OCI-LY1 (cell line): ENCODE measurements around the gene DOCK2.

Experiments used
- H2AFZ ChIP-seq: fragments of 200-600 bp; sonication (generic), shearing (Covaris generic); 2 replicates; pipeline ENCODE4 v1.6.0; 2014; ENCODE audit warnings: antibody characterized with exemption, mild to moderate bottlenecking, low read length
- H3F3A ChIP-seq: fragments of 200-600 bp; sonication (generic), shearing (Covaris generic); 2 replicates; pipeline ENCODE4 v1.6.0; 2014; ENCODE audit warnings: mild to moderate bottlenecking, antibody characterized with exemption, low read length, moderate library complexity; ENCODE audit not compliant: insufficient read depth
- H3K27ac ChIP-seq: fragments of 200-600 bp; sonication (generic); 2 replicates; pipeline ENCODE4 v1.5.1; 2014; ENCODE audit warnings: low read length, mixed run types, mild to moderate bottlenecking, low read depth; ENCODE audit not compliant: poor library complexity, severe bottlenecking
- H3K27me3 ChIP-seq: fragments of 200-600 bp; sonication (generic); 2 replicates; pipeline ENCODE4 v1.6.0; 2014; ENCODE audit warnings: antibody characterized with exemption, mild to moderate bottlenecking, low read length, moderate library complexity; ENCODE audit not compliant: insufficient read depth
- H3K36me3 ChIP-seq: fragments of 200-600 bp; sonication (generic); 2 replicates; pipeline ENCODE4 v1.6.1; 2014; ENCODE audit warnings: mild to moderate bottlenecking, antibody characterized with exemption, low read length, moderate library complexity, mixed read lengths; ENCODE audit not compliant: insufficient read depth
- H3K4me1 ChIP-seq: fragments of 200-600 bp; sonication (generic); 2 replicates; pipeline ENCODE4 v1.5.1; 2014; ENCODE audit warnings: mild to moderate bottlenecking, low read length, moderate library complexity; ENCODE audit not compliant: insufficient read depth, severe bottlenecking
- H3K4me2 ChIP-seq: fragments of 200-600 bp; sonication (generic), shearing (Covaris generic); 2 replicates; pipeline ENCODE4 v1.6.1; 2014; ENCODE audit warnings: low read length
- H3K4me3 ChIP-seq: fragments of 200-600 bp; sonication (generic); 2 replicates; pipeline ENCODE4 v1.5.1; 2014; ENCODE audit warnings: low read length, low read depth, mild to moderate bottlenecking, mixed read lengths; ENCODE audit not compliant: poor library complexity, severe bottlenecking
- H3K79me2 ChIP-seq: fragments of 200-600 bp; shearing (Covaris generic); 2 replicates; pipeline ENCODE4 v1.6.1; 2016; ENCODE audit warnings: mixed run types, low read length, mixed read lengths; ENCODE audit not compliant: insufficient read depth
- H3K9ac ChIP-seq: fragments of 200-600 bp; sonication (generic), shearing (Covaris generic); 2 replicates; pipeline ENCODE4 v1.6.1; 2014; ENCODE audit warnings: mild to moderate bottlenecking, low read length, mixed read lengths
- H3K9me2 ChIP-seq: fragments of 200-600 bp; sonication (generic), shearing (Covaris generic); 2 replicates; pipeline ENCODE4 v1.6.1; 2014; ENCODE audit warnings: low read depth, mild to moderate bottlenecking, low read length, mixed read lengths
- H3K9me3 ChIP-seq: fragments of 200-600 bp; shearing (Covaris generic); 2 replicates; pipeline ENCODE4 v1.6.1; 2014; ENCODE audit warnings: low read length, mixed read lengths
- H4K20me1 ChIP-seq: fragments of 200-600 bp; sonication (generic), shearing (Covaris generic); 2 replicates; pipeline ENCODE4 v1.6.0; 2016; ENCODE audit warnings: mild to moderate bottlenecking, low read length; ENCODE audit not compliant: insufficient read depth
- EZH2 ChIP-seq: fragments of 200-600 bp; sonication (generic), shearing (Covaris generic); IDR thresholded peaks from 2 replicates; pipeline ENCODE4 v1.8.0; 2017; ENCODE audit warnings: borderline replicate concordance, mixed run types, mild to moderate bottlenecking, antibody characterized with exemption, low read length, moderate library complexity, mixed read lengths
- TF ChIP-seq, protein P1 (sequence below): fragments of 200-600 bp; sonication (generic), shearing (Covaris generic); IDR thresholded peaks from 2 replicates; pipeline ENCODE4 v1.5.1; 2017; ENCODE audit warnings: mild to moderate bottlenecking, antibody characterized with exemption, low read length, moderate library complexity, mixed read lengths

The DOCK2 gene

DNA sequence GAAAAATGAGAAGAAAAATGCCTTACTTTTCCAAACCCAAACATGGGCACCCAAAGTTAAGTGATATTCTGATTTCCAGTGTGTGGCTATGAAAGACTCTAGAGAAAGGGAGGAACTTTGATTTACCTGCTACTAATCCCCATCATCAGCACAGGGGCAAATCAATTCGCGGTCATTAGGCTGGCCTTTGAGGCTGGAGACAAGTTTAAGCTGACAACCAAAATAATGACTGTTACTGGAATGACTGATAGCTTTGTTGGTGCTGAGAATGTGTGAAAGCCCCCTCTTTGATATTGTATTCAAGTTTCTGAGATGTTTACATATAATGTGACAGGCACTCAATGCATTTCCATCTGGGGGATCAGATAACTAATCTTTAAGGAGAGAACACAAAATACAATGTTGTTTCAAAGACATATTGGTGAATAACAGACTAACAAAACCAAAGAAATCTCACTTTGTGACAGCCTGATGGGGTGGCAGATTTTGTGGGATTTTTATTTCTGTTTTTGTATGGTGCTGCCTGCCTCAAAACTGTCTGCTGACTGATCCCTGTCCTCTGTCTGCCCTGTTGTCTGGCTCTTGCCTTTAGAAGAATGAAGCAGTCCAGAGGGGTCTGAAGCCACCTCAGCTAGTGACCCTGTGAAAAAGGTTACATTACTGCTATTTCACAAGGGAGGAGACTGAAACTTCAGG lies 355.9 kb downstream of the DOCK2 start:
- Histone ChIP-seq H2AFZ (no peak overlapping the region), H3K4me1 (no peaks in the 10 kb centered on the region), H3K27me3 (no peaks in the 10 kb centered on the region), H3K27ac (no peak overlapping the region), H3K4me3 (no peak overlapping the region), H4K20me1 (no peaks in the 10 kb centered on the region), H3K4me2 (no peak overlapping the region), H3K9me2 (no peaks in the 10 kb centered on the region), H3K9ac (no peak overlapping the region), H3K36me3 (peaks cover 53% of the 10 kb centered on the region), H3F3A (no peaks in the 10 kb centered on the region), H3K79me2 (no peaks in the 10 kb centered on the region), H3K9me3 (no peaks in the 10 kb centered on the region)
- TF ChIP-seq, protein P1, sequence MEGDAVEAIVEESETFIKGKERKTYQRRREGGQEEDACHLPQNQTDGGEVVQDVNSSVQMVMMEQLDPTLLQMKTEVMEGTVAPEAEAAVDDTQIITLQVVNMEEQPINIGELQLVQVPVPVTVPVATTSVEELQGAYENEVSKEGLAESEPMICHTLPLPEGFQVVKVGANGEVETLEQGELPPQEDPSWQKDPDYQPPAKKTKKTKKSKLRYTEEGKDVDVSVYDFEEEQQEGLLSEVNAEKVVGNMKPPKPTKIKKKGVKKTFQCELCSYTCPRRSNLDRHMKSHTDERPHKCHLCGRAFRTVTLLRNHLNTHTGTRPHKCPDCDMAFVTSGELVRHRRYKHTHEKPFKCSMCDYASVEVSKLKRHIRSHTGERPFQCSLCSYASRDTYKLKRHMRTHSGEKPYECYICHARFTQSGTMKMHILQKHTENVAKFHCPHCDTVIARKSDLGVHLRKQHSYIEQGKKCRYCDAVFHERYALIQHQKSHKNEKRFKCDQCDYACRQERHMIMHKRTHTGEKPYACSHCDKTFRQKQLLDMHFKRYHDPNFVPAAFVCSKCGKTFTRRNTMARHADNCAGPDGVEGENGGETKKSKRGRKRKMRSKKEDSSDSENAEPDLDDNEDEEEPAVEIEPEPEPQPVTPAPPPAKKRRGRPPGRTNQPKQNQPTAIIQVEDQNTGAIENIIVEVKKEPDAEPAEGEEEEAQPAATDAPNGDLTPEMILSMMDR = no peak
- no peak for TF ChIP-seq EZH2

DNA sequence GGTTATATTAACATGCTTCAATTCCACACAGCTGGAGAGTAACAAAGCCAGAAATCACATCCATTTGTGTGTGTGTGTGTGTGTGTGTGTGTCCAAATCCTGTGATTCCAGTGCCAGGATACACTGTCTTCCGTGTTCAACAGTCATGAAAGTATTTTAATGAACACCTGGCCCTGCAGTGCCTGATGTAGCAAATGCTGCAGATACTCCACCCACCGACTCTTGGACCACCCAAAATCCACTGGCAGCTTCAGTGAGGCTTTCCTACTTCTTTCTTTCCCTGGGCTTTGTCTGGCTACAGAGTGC lies 356.4 kb downstream of the DOCK2 start:
- Histone ChIP-seq H3K79me2 (no peaks in the 10 kb centered on the region), H3F3A (no peaks in the 10 kb centered on the region), H3K9ac (no peak overlapping the region), H3K27me3 (no peaks in the 10 kb centered on the region), H3K4me3 (no peak overlapping the region), H3K4me2 (no peak overlapping the region), H4K20me1 (no peaks in the 10 kb centered on the region), H3K9me3 (no peaks in the 10 kb centered on the region), H3K27ac (no peak overlapping the region), H3K36me3 (peaks cover 55% of the 10 kb centered on the region), H3K4me1 (no peaks in the 10 kb centered on the region), H3K9me2 (no peaks in the 10 kb centered on the region), H2AFZ (no peak overlapping the region)
- TF ChIP-seq, protein P1 = no peak
- TF ChIP-seq EZH2 = no peak

DNA sequence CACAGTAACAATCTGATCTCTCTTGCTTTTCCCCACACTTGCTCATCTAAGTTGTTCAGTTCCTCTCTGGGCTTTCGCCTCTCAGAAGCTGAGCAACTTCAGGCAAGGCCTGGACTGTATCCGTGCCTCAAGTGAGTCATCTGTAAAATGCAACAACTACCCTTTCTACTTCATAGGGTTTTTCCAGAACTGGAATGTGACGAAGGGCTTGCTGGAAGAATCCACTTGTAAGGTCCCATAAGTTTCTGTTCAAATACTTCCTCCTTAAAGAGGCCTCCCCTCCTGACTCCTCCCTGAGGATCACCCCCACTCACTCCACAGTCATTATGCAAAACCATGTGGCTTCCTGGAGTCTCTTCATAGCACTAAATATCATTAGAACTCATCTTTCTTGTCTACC lies 360.7 kb downstream of the DOCK2 start:
- Histone ChIP-seq H3K4me2 (no peak overlapping the region), H3K27me3 (no peaks in the 10 kb centered on the region), H2AFZ (no peak overlapping the region), H3K9me2 (no peaks in the 10 kb centered on the region), H4K20me1 (no peaks in the 10 kb centered on the region), H3K27ac (no peak overlapping the region), H3F3A (no peaks in the 10 kb centered on the region), H3K9me3 (no peaks in the 10 kb centered on the region), H3K79me2 (no peaks in the 10 kb centered on the region), H3K4me1 (no peaks in the 10 kb centered on the region), H3K4me3 (no peak overlapping the region), H3K9ac (no peak overlapping the region), H3K36me3 (peaks cover 48% of the 10 kb centered on the region)
- no peak for TF ChIP-seq EZH2

DNA sequence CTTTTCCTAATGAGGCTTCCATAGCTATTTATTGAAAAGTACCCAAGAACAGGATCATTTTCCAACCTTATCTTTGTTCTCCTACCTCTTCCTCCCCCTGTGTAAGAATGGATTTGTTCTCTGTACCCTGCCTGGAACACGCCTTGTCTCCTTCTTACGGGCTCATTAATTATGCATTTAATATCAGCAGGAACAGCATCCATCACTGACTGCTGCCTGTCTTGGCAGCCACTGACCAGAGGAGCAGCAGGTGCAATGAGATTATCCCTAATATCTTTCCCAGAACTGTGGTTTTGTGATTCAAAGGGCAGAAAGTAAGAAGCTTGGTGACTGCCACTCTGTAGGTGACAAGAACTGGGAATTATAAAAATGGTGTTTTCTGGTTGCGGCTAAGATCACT lies 362.5 kb downstream of the DOCK2 start:
- Histone ChIP-seq H3K79me2 (no peaks in the 10 kb centered on the region), H3K27ac (no peak overlapping the region), H2AFZ (no peak overlapping the region), H3F3A (no peaks in the 10 kb centered on the region), H3K36me3 (peaks cover 54% of the 10 kb centered on the region), H3K4me2 (no peak overlapping the region), H4K20me1 (no peaks in the 10 kb centered on the region), H3K9me2 (no peaks in the 10 kb centered on the region), H3K4me3 (no peak overlapping the region), H3K27me3 (no peaks in the 10 kb centered on the region), H3K4me1 (no peaks in the 10 kb centered on the region), H3K9ac (no peak overlapping the region), H3K9me3 (no peaks in the 10 kb centered on the region)
- TF ChIP-seq, protein P1 = no peak
- TF ChIP-seq EZH2 = no peak
